HEK293T (cell line): ENCODE measurements around the gene SLC1A6.
"Not testable (repeated sequence)": the region's sequence is repeated elsewhere in the genome, so short reads cannot be mapped to it uniquely, and the experiment has no call there.

Experiments used
- CTCF ChIA-PET: fragments of 350-600 bp; formaldehyde crosslinking; extraction: SDS; loops from one replicate; lab custom pipeline; 2021; ENCODE audit warnings: antibody characterized with exemption, inconsistent platforms; lab: Yijun Ruan, JAX
- POLR2A ChIA-PET: fragments of 350-600 bp; formaldehyde crosslinking; extraction: SDS; loops from one replicate; lab custom pipeline; 2020; ENCODE audit warnings: antibody characterized with exemption, inconsistent platforms; lab: Yijun Ruan, JAX
- DNase-seq: peaks from one replicate; pipeline ENCODE4 v3.0.0; 2012; ENCODE audit warnings: mixed read lengths; ENCODE audit errors: extremely low spot score
- ARNT ChIP-seq: fragments of 450-650 bp; IDR thresholded peaks from 2 replicates; pipeline ENCODE4 v1.6.1; 2017; ENCODE audit warnings: mild to moderate bottlenecking
- BHLHE40 ChIP-seq: fragments of 450-650 bp; IDR thresholded peaks from 2 replicates; pipeline ENCODE4 v1.6.1; 2016; ENCODE audit warnings: mild to moderate bottlenecking, moderate library complexity, borderline replicate concordance
- CTBP1 ChIP-seq: fragments of 450-650 bp; IDR thresholded peaks from 2 replicates; pipeline ENCODE4 v1.6.1; 2016; ENCODE audit warnings: borderline replicate concordance
- ELF4 ChIP-seq: fragments of 450-650 bp; IDR thresholded peaks from 2 replicates; pipeline ENCODE4 v1.6.1; 2017; ENCODE audit warnings: antibody characterized with exemption
- FOXA1 ChIP-seq: fragments of 450-650 bp; IDR thresholded peaks from 2 replicates; pipeline ENCODE4 v1.6.1; 2016; ENCODE audit warnings: mild to moderate bottlenecking
- FOXK2 ChIP-seq: fragments of 450-650 bp; IDR thresholded peaks from 2 replicates; pipeline ENCODE4 v1.6.1; 2016; ENCODE audit warnings: mild to moderate bottlenecking
- FOXM1 ChIP-seq: fragments of 450-650 bp; IDR thresholded peaks from 2 replicates; pipeline ENCODE4 v1.6.1; 2017; ENCODE audit warnings: mild to moderate bottlenecking, borderline replicate concordance
- HDGF ChIP-seq: fragments of 450-650 bp; IDR thresholded peaks from 2 replicates; pipeline ENCODE4 v1.6.1; 2017; ENCODE audit warnings: antibody characterized with exemption, borderline replicate concordance
- L3MBTL2 ChIP-seq: fragments of 450-650 bp; conservative IDR thresholded peaks from 2 replicates; pipeline ENCODE4 v1.6.1; 2016; ENCODE audit warnings: mild to moderate bottlenecking
- LEF1 ChIP-seq: fragments of 450-650 bp; IDR thresholded peaks from 2 replicates; pipeline ENCODE4 v1.6.1; 2017; ENCODE audit warnings: mild to moderate bottlenecking, borderline replicate concordance
- NFRKB ChIP-seq: fragments of 450-650 bp; IDR thresholded peaks from 2 replicates; pipeline ENCODE4 v1.6.1; 2016; ENCODE audit warnings: mild to moderate bottlenecking, moderate library complexity
- PKNOX1 ChIP-seq: fragments of 450-650 bp; IDR thresholded peaks from 2 replicates; pipeline ENCODE4 v1.6.1; 2016
- SP1 ChIP-seq: fragments of 450-650 bp; IDR thresholded peaks from 2 replicates; pipeline ENCODE4 v1.6.1; 2017
- SUZ12 ChIP-seq: fragments of 450-650 bp; IDR thresholded peaks from 2 replicates; pipeline ENCODE4 v1.6.1; 2016; ENCODE audit warnings: mild to moderate bottlenecking
- TARDBP ChIP-seq: fragments of 450-650 bp; IDR thresholded peaks from 2 replicates; pipeline ENCODE4 v1.6.1; 2016
- ZNF384 ChIP-seq: fragments of 450-650 bp; IDR thresholded peaks from 2 replicates; pipeline ENCODE4 v1.6.1; 2016

Gene SLC1A6

GRCh38 chr19:14959263-14959662, 20.4 kb downstream of the SLC1A6 start:
- DNase-seq = no peak
- POLR2A ChIA-PET = no interaction called here
- TF ChIP-seq SP1 = no peak
- TF ChIP-seq FOXK2 = no peak
- no peak for TF ChIP-seq FOXM1
- TF ChIP-seq ZNF384 = no peak
- no peak for TF ChIP-seq LEF1
- no peak for TF ChIP-seq FOXA1
- TF ChIP-seq TARDBP = no peak
- TF ChIP-seq ARNT = no peak
- TF ChIP-seq NFRKB = no peak
- no peak for TF ChIP-seq HDGF
- no peak for TF ChIP-seq PKNOX1
- TF ChIP-seq BHLHE40 = no peak
- TF ChIP-seq SUZ12 = no peak
- TF ChIP-seq ELF4 = no peak
- CTCF ChIA-PET = no interaction called here

- DNase-seq = no peak
- POLR2A ChIA-PET = no interaction called here
- CTCF ChIA-PET = no interaction called here
- TF ChIP-seq LEF1 (no peak), ELF4 (no peak), L3MBTL2 (no peak), CTBP1 (no peak), HDGF (no peak), SP1 (no peak), SUZ12 (no peak), ZNF384 (no peak), BHLHE40 (no peak), FOXA1 (no peak), TARDBP (no peak), NFRKB (no peak)
These were observed 22.2 kb downstream of the SLC1A6 start for GRCh38 chr19:14957464-14957863.

GRCh38 chr19:14954071-14954655, 25.5 kb downstream of the SLC1A6 start:
- ChIA-PET CTCF (no interaction called here), POLR2A (no interaction called here)
- DNase-seq = no peak
- no peak for TF ChIP-seq BHLHE40
- TF ChIP-seq FOXK2 = no peak
- no peak for TF ChIP-seq NFRKB

- DNase-seq = no peak
- ChIA-PET CTCF (no interaction called here), POLR2A (no interaction called here)
- TF ChIP-seq SP1 = no peak
- no peak for TF ChIP-seq CTBP1
- no peak for TF ChIP-seq HDGF
- TF ChIP-seq ZNF384 = no peak
- TF ChIP-seq FOXK2 = no peak
- no peak for TF ChIP-seq ARNT
These were observed 26.9 kb downstream of the SLC1A6 start for GRCh38 chr19:14952767-14953166.

GRCh38 chr19:14950421-14950820, 29.2 kb downstream of the SLC1A6 start:
- TF ChIP-seq ELF4 (no peak), FOXK2 (no peak), BHLHE40 (no peak), HDGF (no peak), FOXM1 (no peak), L3MBTL2 (no peak), CTBP1 (no peak)
- DNase-seq = no peak
- CTCF ChIA-PET = no interaction called here
- POLR2A ChIA-PET = no interaction called here

- TF ChIP-seq BHLHE40 (no peak), HDGF (no peak)
- DNase-seq = no peak
- POLR2A ChIA-PET = no interaction called here
- CTCF ChIA-PET = no interaction called here
These were observed 29.8 kb downstream of the SLC1A6 start for GRCh38 chr19:14949876-14950275.

- CTCF ChIA-PET, POLR2A ChIA-PET: not testable (repeated sequence)
These were observed 30.3 kb downstream of the SLC1A6 start for GRCh38 chr19:14949413-14949812.

GRCh38 chr19:14944456-14944855, 35.2 kb downstream of the SLC1A6 start:
- CTCF ChIA-PET = no interaction called here
- TF ChIP-seq SUZ12 = no peak
- TF ChIP-seq ELF4 = no peak
- no peak for TF ChIP-seq FOXM1
- TF ChIP-seq BHLHE40 = no peak
- TF ChIP-seq HDGF = no peak
- TF ChIP-seq FOXK2 = no peak
- no peak for TF ChIP-seq CTBP1
- TF ChIP-seq ARNT = no peak
- TF ChIP-seq SP1 = no peak
- TF ChIP-seq PKNOX1 = no peak
- TF ChIP-seq TARDBP = no peak
- POLR2A ChIA-PET = no interaction called here
- DNase-seq = no peak

More at GRCh38 chr19:14949413-14949812, 30.3 kb downstream of the SLC1A6 start:
- not testable (repeated sequence) for DNase-seq
